Right lobe of liver (tissue), 6 donors: ENCODE data around the gene PPM1H. TPM values are rescaled to one million over a fixed set of nuclear protein-coding genes. Genes with fewer than 3 reads are reported as not detected.
"Not testable (repeated sequence)": the region's sequence is repeated elsewhere in the genome, so short reads cannot be mapped to it uniquely, and the experiment has no call there.

Source experiments
- ATAC-seq, 4 donors: fragments of 200-7000 bp; cut with Tn5 transposase; one replicate each; pipeline ENCODE4 v1.9.1; 2020; ENCODE audit warnings: mild to moderate bottlenecking in 4 of 4, moderate library complexity in 4 of 4
- DNase-seq, 3 donors: peaks; one replicate each; pipeline ENCODE4 v3.0.0-alpha.2; 2020
- H3K27ac ChIP-seq, 3 donors: fragments of 200-600 bp; one replicate each; pipeline ENCODE4 v1.8.0; 2022
- H3K27me3 ChIP-seq, 2 donors: fragments of 200-600 bp; one replicate each; pipeline ENCODE4 v1.8.0; 2022
- H3K36me3 ChIP-seq, 4 donors: fragments of 200-600 bp; sonication (generic) in 1 of 4; one replicate each; pipeline versions ENCODE4 v1.5.1 to v1.8.0; 2017 to 2022; ENCODE audit warnings: control low read depth in 1 of 4
- H3K4me1 ChIP-seq, 4 donors: fragments of 200-600 bp; sonication (generic) in 1 of 4; one replicate each; pipeline versions ENCODE4 v1.5.1 to v1.8.0; 2017 to 2022; ENCODE audit warnings: control low read depth in 1 of 4
- H3K4me3 ChIP-seq, 3 donors: fragments of 200-600 bp; one replicate each; pipeline ENCODE4 v1.8.0; 2022
- H3K9me3 ChIP-seq, 4 donors: fragments of 200-600 bp; sonication (generic) in 1 of 4; one replicate each; pipeline versions ENCODE4 v1.5.1 to v1.8.0; 2017 to 2022; ENCODE audit warnings: control low read depth in 1 of 4
- POLR2A ChIP-seq: fragments of 450-650 bp; IDR thresholded peaks from one replicate; pipeline ENCODE4 v1.6.1; 2017; ENCODE audit warnings: antibody characterized with exemption, mild to moderate bottlenecking
- WGBS: methylation state at CpG from one replicate; pipeline ENCODE4 v1.1.6; 2018; ENCODE audit warnings: low coverage, low lambda C conversion rate; ENCODE audit not compliant: insufficient coverage; ENCODE audit errors: missing lambda C conversion rate; 5-methylcytosine and 5-hydroxymethylcytosine counted together
- intact Hi-C, 2 donors: fragments of 100-400 bp; cut with DNase I; formaldehyde crosslinking; loops; one replicate each; pipeline versions ENCODE4 v1.11.2 to v1.14.1; 2022
- total RNA-seq, 6 experiments: library from RNA; depleted of rRNA in 2 of 6; stranded (reverse); fragments of >200 nt in 2 of 6; fragmentation: NEBNext Ultra II Directional in 3 of 6; extraction: Animal tissue kit (Norgen Biotek cat#: 25700) in 3 of 6; gene quantifications; one replicate each; pipeline versions ENCODE4 v1.1.0 to v1.2.4, GENCODE V29; 2016 to 2023
- TF ChIP-seq, protein P1 (sequence below), 4 donors: fragments of 200-600 bp in 3 of 4; fragments of 450-650 bp in 1 of 4; IDR thresholded peaks; one replicate each; pipeline versions ENCODE4 v1.5.1 to v1.8.0; 2016 to 2022; ENCODE audit warnings: antibody characterized with exemption in 4 of 4, mild to moderate bottlenecking in 2 of 4
- donor health status: DM: no; HTN: yes; CAD: no.
- donor health status: DM: no; HTN: no; CAD: no.
- donor health status: DM: no; HTN: no; CAD: no.
- donor health status: DM: no; HTN: yes; CAD: no.
- donor health status: DM: no; HTN: yes; CAD: no.

The PPM1H gene
- total RNA-seq, 6 experiments from 2014 or later = 3.8 to 9.2 (median 6.5) TPM

DNA sequence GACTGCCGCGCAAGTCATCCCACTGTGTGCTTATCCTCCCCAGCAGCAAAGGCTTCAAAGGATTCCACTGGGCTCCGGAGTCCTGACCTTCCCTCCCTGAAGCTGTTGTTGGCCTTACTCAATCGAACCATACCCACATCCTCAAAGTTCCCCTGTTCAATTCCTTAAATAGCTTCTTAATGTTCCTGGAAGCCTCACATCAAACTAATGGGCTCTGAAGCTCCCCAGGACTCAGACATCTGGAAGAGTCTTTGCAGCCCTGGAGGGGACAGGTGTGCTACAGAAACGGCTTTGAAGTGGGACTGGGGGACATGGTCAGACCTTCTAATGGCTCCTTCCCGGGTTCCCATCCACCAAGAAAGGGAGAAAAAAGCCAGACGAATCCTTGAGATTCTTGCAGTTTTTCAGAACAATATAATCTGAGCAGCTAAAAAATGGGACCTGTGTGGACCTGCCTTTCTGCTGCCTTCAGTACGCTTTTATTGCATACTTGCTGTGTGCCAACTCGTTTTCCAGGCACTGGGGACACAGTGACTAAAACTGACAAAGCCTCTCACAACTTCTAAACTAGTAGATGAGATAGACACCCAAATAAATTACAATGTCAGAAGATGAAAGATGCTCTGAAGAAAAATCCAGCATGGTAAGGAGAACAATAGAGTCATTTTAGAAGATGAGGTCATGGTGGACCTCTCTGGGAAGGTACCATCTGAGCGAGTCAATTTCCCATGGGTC lies 263.8 kb downstream of the PPM1H start:
- Histone ChIP-seq H3K27me3 (no peaks in the 10 kb centered on the region), H3K9me3 (no peaks in the 10 kb centered on the region), H3K36me3 (no peaks in the 10 kb centered on the region), H3K4me1 (no peaks in the 10 kb centered on the region), H3K4me3 (no peak overlapping the region), H3K27ac (no peak overlapping the region)
- WGBS = 91% methylated on average over 10 of the region's 10 CpGs
- intact Hi-C loops = no loop called here
- TF ChIP-seq, protein P1, sequence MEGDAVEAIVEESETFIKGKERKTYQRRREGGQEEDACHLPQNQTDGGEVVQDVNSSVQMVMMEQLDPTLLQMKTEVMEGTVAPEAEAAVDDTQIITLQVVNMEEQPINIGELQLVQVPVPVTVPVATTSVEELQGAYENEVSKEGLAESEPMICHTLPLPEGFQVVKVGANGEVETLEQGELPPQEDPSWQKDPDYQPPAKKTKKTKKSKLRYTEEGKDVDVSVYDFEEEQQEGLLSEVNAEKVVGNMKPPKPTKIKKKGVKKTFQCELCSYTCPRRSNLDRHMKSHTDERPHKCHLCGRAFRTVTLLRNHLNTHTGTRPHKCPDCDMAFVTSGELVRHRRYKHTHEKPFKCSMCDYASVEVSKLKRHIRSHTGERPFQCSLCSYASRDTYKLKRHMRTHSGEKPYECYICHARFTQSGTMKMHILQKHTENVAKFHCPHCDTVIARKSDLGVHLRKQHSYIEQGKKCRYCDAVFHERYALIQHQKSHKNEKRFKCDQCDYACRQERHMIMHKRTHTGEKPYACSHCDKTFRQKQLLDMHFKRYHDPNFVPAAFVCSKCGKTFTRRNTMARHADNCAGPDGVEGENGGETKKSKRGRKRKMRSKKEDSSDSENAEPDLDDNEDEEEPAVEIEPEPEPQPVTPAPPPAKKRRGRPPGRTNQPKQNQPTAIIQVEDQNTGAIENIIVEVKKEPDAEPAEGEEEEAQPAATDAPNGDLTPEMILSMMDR (IDR thresholded peaks at IDR 0.05) = no peak
- TF ChIP-seq POLR2A = no peak
- no peak for DNase-seq
- no peak for ATAC-seq

DNA sequence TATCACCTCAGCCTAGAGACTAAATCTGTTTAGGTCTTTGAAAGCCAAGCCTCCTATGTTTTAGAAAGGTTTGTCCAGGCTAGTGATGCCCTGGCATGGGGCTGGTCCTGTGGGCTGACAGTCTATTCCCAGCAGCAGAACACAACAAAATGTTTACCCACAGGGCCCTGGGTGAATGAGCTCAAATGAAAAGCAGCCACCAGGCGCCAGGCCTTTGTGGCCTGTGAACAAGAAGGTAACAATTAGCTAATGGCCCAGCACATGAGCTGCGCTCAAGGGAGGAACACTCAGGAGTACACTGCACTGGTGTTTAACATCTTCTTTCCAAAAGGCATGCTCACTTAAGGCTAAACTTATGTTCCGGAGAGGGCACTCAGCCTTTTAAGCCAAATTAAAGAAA lies 266.2 kb downstream of the PPM1H start:
- intact Hi-C loops = no loop called here
- Histone ChIP-seq H3K4me3 (no peak overlapping the region), H3K4me1 (no peaks in the 10 kb centered on the region), H3K27ac (no peak overlapping the region), H3K36me3 (no peaks in the 10 kb centered on the region), H3K9me3 (no peaks in the 10 kb centered on the region), H3K27me3 (no peaks in the 10 kb centered on the region)
- no peak for ATAC-seq
- WGBS = no CpG with 5 or more reads among the region's 3 CpGs
- no peak for TF ChIP-seq POLR2A
- TF ChIP-seq, protein P1 (IDR thresholded peaks at IDR 0.05) = no peak
- DNase-seq = no peak

DNA sequence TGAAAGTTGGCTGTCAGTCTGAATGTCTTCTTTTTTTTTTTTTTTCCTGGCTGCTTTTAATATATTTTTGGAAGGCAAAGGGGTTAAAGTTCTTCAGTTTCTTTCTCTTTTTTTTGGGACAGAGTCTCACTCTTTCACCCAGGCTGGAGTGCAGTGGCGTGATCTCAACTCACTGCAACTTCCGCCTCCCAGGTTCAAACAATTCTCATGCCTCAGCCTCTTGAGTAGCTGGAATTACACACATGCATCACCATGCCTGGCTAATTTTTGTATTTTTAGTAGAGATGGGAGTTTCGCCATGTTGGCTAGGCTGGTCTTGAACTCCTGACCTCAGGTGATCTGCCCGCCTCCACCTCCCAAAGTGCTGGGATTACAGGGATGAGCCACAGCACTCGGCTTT lies 270.0 kb downstream of the PPM1H start:
- H3K4me1 ChIP-seq, DNase-seq, H3K27me3 ChIP-seq, H3K36me3 ChIP-seq, intact Hi-C loops, H3K9me3 ChIP-seq, ATAC-seq, H3K27ac ChIP-seq, H3K4me3 ChIP-seq: not testable (repeated sequence)
- 94% methylated on average over 5 of the region's 5 CpGs for WGBS

DNA sequence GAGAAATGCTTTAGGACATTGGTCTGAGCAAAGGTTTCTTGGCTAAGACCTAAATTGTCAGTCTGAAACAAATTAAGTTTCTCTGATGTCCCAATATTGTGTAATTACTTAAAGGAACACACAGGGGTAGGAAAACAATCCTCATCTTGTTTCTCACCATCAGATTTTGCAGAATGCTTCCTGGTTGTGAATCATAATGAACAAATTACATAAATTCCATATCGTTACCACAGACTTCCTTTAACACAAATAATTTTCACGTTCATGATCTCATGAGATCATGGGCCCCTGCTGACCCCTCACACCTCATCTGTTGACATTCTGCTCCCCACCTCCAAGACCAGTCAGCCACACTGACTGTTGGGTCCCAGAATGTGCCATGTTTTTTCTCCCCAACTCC lies 274.2 kb downstream of the PPM1H start:
- Histone ChIP-seq H3K36me3 (no peaks in the 10 kb centered on the region), H3K4me3 (no peak overlapping the region), H3K4me1 (no peaks in the 10 kb centered on the region), H3K27me3 (no peaks in the 10 kb centered on the region), H3K9me3 (no peaks in the 10 kb centered on the region), H3K27ac (no peak overlapping the region)
- DNase-seq = no peak
- intact Hi-C loops = no loop called here
- WGBS = 74% methylated on average over 2 of the region's 2 CpGs
- TF ChIP-seq POLR2A = no peak
- TF ChIP-seq, protein P1 (IDR thresholded peaks at IDR 0.05) = no peak
- ATAC-seq = no peak

DNA sequence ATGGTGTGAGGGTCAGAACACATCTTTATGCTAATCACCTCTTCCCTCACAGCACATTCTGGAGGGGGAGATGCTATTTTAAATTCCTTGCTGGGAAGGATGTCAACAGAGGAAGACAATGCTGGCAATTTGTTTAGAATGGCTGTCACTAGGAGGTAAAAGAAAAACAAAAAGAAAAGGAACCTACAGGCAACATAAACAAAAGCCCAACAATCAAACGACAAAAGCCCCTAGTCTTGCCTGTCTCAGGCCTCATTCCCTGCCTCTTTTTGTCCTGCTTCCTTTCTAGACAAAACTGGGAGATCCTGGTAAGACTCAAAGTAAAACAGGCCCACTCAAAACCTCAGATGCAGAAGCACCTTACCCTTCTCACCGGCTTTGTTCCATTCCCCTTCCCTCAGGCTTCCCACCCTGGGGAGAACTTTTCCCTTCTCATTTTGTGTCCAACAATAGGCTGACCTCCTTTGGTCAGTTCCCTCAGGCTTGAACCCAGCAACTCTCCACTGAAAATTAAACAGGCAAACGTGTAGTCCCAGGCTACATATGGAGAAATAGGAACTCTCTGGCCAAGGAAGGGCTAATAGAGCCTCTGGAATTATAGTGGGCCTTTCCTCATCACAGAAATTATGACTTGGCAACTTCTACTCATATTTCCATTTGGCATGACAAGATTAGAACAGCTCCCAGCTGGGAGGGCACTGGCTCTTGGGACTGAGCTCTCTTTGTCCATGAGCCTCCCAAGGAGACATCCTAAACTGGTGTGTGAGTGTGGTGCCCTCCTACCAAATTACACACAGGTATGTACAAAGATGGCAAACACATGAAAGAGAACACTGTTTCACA lies 275.3 kb downstream of the PPM1H start:
- no peak for DNase-seq
- no peaks in the 10 kb centered on the region for H3K9me3 ChIP-seq
- ATAC-seq = no peak
- no peak overlapping the region for H3K27ac ChIP-seq
- no peak overlapping the region for H3K4me3 ChIP-seq
- intact Hi-C loops = no loop called here
- H3K27me3 ChIP-seq = no peaks in the 10 kb centered on the region
- H3K36me3 ChIP-seq = no peaks in the 10 kb centered on the region
- TF ChIP-seq, protein P1 (IDR thresholded peaks at IDR 0.05) = no peak
- TF ChIP-seq POLR2A = no peak
- no peaks in the 10 kb centered on the region for H3K4me1 ChIP-seq
- 76% methylated on average over 3 of the region's 3 CpGs for WGBS
